CD4-positive, alpha-beta T cell treated with Interleukin-1 beta for 1 hour (primary cell): ENCODE results near the gene SGK2.
"Not testable (repeated sequence)": the region's sequence is repeated elsewhere in the genome, so short reads cannot be mapped to it uniquely, and the experiment has no call there.

Source experiments
- DNase-seq, 2 donors: peaks; one replicate each; pipeline ENCODE4 v3.0.0-alpha.2; 2020 to 2022

SGK2 gene

DNA sequence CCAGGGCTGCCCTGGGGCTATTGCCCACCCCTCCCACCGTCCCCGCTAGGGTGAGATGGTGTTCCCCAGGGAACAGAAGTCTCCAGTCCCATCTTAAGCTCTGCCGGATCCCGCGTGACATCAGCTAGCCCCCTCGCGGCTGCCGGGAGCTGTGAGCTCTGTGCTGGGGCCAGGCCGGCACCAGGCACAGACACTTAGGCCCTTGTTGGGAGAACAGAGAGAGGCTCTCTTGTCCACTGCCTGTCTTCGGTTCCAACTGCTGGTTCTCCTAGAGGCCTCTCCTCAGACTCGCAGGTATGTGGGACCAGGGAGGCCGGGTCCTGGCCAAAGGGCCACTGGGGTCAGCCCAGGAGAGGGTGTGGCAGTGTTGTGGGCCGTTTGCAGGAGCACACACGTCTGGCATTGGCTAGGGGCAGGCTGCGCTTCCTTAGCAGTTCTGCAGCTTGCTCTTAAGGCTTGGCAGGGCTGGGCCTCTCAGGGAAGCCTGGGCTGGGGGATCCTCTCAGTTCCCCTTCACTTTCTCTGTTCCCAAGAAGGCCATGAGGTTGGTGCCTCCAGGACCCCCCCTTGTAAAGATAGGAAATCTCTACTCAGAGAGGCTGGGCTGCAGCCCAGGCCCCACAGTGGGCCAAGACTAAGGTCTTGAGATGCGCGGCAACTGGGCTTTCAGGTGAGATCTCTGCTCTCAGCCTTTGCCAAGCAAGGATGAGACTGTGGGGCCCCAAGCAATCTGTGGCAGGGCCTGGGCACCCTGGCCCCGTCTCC, 6.3 kb downstream of the SGK2 start:
- DNase-seq: no peak

DNA sequence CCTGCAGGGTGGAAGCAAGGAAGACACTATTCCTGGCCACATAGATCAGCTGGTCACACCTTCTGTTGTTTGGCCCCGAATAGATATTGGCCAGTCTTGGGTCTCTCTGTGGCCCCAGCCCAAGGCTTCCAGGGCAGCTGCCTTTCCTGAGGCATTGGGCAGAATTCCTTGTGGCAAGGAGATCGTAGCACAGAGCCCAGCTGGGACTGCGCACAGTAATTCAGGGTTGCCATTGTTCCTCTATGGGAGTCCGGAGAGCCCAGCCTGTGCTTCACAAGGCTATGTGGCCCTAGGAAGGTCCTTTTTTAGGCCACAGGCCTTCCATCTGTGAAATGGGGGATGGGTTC, 6.9 kb downstream of the SGK2 start:
- no peak for DNase-seq

DNA sequence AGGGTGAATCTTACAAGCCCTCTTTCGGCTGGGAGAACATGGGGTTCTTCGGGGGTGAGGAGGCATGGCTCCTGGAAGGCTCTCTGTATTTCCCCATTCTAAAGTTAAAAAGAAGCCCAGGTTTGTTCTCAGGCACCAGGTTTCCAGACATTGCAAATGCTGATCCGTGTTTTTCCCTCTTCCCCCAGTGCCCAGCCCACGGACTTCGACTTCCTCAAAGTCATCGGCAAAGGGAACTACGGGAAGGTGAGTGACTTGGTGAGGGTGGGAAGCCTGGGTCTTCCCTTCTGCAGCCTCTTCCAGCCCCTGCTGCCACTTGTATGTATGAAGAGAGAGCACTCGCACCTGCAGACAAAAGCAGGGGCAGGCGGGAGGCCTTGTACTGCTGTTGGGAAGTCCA, 8.7 kb downstream of the SGK2 start:
- DNase-seq: no peak

DNA sequence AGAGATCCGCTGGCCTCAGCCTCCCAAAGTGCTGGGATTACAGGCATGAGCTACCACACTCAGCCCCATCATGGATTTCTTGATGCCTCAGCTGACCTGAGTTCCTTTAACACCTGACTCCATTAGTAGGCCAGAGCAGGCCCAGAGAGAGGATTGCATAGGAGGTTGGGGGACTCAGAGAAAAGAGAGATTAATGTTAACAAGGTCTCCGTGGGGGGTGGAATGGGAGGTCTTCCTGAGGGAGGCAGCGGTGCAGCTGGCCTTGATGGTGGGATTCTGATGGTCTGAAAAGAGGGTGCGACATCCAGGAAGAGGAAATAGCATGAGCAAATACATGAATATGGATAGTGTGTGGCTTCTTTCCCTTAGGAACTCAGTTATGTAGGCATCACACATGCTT, 9.9 kb downstream of the SGK2 start:
- DNase-seq: no peak

DNA sequence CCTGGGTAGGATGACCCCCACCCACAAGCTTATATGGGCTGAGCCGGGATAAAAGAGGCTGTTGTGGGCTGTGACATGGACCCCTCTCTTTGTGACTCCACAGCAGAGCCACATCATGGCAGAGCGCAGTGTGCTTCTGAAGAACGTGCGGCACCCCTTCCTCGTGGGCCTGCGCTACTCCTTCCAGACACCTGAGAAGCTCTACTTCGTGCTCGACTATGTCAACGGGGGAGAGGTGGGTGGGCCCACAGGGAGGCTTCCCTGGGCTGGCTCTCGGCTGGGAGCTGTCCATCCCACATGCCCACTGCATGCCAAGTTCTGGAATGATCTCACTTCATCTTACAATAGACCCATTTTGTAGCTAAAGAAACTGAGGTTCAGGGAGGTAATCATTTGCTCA, 10.5 kb downstream of the SGK2 start:
- no peak for DNase-seq

DNA sequence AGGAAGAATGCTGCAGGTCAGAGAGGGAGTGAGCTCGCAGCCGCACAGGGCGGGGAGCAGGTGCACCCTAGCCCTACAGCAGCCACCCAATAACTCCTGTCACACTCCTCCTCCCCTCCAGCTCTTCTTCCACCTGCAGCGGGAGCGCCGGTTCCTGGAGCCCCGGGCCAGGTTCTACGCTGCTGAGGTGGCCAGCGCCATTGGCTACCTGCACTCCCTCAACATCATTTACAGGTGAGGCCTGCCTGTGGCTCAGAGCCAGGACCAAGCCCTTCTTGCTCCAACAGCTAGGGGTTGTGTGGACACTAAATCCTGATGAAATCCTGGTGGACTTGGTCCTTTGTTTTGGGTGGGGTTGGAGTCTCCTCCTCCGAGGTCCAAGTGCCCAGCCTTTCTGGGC, 11.7 kb downstream of the SGK2 start:
- DNase-seq: no peak

DNA sequence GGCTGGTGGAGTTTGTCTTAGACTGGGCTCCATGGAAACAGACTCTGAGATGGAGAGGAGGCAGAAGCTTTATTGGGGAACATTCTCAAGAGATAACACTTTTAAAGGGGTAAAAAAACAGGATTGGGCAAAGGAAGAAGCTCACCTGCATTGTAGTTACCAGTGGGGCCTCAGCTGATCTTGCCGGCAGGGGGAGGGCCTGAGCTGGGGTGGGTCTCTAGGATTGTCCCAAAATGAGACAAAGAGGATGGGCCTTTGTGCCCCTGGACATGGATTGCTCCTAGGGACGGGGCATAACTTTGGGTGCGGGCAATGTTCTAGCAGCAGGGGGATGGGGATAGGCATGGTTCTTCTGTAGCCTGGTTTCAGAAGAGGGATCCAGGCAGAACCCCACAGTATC, 12.5 kb downstream of the SGK2 start:
- DNase-seq: no peak

DNA sequence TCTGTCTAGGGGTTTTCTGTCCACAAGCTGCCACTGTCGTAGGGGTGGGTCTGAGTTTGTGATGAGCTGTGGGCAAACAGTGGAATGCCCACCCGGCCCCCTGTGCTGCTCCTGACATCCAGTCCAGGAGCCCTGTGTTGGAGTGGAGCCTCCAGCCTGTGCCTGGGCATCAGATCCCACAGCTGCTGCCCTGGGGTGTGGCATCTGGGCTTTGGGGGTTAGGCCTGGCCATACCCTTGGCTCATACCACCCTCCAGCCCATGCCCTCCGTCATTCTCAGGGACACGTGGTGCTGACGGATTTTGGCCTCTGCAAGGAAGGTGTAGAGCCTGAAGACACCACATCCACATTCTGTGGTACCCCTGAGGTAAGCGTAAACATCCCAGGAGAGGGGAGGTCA, 12.9 kb downstream of the SGK2 start:
- DNase-seq: no peak

DNA sequence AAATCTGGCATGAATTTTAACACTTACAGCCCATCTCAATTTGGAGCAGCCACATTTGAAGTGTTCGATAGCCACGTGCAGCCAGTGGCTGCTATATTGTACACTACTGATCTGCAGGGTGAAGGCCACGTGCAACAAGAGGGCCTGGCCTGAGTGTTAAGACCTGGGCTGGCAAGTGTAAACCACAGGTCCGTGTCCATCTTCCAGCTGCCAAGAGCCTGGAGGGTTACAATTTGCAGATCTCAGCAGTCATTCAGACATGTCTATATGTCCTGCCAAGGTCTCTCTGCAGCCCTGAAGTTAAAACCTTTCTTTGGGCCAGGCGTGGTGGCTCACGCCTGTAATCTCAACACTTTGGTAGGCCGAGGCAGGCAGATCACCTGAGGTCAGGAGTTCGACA, 14.1 kb downstream of the SGK2 start:
- DNase-seq: no peak

DNA sequence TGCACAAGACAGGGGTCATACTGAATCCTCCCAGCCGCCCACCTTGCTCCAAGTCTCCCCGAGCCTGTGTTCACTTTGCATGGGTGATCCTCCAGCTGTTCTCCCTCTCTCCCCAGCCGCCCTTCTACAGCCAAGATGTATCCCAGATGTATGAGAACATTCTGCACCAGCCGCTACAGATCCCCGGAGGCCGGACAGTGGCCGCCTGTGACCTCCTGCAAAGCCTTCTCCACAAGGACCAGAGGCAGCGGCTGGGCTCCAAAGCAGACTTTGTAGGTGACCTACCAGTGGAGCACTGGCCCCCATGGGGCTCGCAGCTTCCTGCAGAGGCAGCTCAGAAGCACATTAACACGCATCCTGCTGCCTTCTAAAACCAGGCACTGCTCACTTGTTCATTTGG, 17.3 kb downstream of the SGK2 start:
- no peak for DNase-seq

DNA sequence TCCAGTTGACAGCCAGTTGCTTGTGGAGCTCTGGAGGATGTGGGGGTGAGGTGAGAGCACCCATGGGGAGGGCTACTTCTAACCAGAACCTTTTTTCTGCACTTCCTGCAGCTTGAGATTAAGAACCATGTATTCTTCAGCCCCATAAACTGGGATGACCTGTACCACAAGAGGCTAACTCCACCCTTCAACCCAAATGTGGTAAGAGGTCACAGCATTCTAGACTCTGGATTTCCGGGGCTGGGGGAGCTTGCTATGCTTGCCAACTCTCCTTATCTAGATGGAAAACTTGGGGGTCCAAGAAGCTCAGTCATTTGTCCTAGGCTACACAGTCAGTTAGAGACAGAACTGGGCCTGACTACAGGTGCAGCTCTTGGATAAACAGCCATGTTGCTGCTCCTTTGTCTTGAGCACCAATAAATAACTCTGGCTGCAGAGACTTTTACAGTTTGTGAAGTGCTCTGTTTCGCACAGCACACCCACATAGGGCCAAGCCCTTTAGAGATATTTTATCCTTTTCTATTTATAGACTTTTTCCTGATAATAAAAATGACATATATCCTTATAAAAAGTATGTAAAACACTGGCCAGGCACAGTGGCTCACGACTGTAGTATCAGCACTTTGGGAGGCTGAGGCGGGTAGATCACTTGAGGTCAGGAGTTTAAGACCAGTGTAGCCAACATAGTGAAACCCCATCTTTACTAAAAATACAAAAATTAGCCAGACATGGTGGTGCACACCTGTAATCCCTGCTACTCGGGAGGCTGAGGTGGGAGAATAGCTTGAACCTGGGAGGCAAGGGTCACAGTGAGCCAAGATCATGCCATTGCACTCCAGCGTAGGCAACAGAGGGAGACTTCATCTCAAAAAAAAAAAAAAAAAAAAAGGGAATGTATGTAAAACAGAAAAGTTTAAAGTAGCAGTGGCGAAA, 21.3 kb downstream of the SGK2 start:
- DNase-seq: no peak

DNA sequence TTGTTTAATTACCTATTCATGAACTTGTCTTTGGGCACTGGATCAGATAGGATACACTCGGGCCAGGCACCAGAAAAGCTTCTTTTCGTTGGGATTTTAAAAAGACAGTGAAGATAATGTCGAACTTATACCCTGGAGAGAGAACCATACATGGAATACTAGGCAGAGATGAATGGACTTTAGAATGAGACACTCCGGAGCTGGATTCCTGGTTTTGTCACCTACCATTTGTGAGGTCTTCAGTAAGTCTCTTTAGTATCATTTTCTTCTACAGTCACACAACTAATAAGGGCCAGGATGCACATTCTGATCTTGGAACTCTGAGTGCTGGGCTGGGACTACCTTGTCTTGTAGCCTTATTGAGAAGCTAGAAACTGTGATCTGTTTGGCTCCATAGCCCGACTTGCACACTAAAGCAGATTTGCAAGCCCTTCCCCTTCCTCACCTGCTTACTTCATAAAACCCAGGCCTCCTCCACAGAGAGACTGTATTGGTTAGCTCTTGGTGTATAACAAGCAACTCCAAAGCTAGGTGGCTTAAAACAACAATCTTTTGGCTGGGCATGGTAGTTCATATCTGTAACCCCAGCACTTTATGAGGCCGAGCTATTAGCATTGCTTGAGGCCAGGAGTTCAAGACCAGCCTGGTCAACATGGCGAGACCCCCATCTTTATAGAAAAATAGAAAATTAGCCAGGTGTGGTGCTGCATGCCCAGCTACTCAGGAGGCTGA, 24.5 kb downstream of the SGK2 start:
- DNase-seq: no peak

DNA sequence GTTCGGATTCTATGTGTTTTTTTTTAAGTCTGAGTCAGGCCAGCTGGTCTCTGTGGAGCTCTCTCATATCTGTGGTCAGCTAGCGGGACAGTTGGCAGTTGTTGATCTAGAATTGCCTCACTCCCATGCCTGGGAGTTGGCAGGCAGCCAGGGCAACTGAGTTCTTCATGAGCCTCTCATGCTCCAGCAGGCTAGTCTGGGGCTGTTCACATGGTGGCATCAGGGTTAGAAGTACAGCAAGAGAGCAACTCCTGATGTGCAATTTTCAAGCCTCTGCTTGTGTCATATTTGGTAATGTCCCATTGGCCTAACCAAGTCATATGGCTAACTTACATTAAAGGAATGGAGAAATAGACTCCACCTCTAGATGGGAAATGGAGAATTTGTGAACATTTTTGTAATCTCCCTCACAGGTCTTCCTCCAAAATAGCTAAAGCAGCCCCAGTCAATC, 25.2 kb downstream of the SGK2 start:
- no peak for DNase-seq

DNA sequence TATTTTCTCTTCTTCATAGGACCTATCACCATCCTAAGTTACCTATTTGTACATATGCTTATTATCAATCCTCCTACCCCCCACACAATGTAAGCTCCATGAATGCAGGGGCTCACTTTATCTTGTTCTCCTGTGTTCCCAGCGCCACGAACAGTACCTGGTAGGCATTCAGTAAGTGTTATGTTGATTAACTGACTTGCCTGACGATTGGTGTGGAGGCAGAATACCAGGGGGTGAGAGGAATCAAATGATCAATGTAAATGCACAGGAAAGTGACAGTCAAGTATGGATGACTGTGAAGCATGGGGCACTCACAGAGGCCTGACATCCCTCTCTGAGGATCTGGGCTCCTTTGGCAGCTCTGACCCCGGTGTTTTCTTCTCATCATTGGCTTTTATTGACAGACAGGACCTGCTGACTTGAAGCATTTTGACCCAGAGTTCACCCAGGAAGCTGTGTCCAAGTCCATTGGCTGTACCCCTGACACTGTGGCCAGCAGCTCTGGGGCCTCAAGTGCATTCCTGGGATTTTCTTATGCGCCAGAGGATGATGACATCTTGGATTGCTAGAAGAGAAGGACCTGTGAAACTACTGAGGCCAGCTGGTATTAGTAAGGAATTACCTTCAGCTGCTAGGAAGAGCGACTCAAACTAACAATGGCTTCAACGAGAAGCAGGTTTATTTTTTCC, 25.8 kb downstream of the SGK2 start:
- no peak for DNase-seq

DNA sequence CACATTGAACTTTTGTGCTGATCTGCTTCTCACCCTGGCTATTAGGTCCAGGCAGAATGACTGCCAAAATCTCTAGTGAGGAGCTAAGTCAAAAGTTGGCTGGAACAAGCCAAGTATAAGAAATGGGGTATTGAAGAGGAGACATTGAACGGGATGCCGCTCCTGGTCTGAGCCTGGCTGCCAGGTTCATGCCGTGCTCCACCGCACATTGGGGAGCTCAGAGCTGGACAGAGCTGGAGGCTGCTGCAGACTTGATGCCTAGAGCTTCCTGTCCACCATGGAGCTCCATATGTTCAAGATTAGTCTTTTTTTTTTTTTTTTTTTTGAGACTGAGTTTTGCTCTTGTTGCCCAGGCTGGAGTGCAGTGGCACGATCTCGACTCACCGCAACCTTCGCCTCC, 27.8 kb downstream of the SGK2 start:
- no peak for DNase-seq

DNA sequence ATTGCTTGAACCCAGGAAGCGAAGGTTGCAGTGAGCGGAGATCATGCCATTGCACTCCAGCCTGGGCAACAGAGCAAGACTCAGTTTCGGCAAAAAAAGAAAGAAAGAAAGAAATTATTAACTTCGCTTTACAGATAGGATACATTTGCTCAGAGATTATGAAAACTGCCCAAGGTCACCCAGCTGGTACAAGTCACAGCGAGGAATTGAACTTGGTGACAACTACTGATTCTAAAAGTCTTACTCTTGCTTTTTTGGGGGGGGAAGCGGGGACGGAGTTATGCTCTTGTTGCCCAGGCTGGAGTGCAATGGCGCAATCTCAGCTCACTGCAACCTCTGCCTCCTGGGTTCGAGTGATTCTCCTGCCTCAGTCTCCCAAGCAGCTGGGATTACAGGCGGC, 29.7 kb downstream of the SGK2 start:
- not testable (repeated sequence) for DNase-seq

DNA sequence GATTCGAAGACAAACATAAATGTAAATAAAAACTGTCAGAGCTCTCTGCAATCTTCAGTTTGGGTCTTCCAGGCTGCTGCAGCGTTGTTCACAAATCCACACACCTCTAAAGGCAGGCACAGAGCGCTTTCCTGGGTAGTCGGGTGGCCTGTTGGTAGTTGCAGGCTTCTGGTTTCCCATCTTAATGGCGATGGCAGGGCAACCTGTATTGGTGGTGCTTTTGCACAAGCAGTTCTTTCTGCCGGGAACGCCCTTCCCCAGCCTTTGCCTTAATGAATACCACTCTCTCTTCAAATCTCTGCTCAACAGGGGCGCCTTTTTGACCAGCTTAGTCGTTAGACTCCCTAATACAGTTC, 31.2 kb downstream of the SGK2 start:
- peak in 1 of 2 donors; percentile 2 for DNase-seq

DNA sequence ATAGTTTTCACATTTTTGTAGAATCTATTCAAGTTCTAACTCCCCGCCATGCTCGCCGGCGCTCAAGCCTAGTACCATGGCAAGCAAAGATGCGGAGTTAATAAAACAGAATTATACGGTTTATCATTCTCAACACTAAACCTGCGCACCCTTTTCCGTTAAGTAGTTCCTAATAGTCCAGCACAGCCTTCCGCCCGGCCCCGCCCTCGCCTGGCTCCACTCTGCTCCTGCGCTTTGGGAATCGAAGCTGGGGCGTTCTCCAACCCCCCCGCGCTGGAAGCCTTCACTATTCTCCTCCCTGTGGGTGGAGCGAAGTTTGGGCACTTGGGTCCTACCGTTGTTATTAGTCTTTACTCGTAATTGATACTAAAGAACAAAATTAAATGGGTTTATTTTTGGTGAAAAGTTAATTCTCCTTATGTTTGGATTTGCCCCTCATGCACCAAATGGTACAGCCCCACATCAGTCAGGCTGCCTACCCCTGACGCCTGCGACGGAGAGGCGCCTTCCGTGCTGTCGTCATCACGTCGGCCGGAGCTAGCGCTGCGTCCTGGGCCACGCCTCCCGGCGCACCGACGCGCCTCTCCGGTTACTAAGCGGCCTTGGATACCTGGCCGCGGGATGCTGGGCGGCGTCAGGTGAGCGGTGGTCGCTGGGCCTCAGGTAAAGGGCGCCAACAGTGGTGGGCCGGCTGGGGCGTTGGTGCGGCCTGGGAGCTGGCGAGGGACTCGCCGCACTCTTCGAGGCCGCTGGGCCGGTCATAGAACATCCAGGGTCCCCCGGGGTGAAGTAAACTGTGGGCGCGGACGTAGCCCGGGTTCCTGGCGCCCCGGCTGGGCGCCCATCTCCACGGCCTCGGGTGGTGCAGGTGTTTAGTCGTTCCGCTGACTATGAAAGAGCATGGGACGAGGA, 31.8 kb downstream of the SGK2 start, which contains the start of gene IFT52:
Gene IFT52, plus strand, starts transcription at position 546 of the 912 bp plus-strand sequence. CDS start 3,762 bp downstream, outside the sequence.
- DNase-seq: peak; percentile 87

DNA sequence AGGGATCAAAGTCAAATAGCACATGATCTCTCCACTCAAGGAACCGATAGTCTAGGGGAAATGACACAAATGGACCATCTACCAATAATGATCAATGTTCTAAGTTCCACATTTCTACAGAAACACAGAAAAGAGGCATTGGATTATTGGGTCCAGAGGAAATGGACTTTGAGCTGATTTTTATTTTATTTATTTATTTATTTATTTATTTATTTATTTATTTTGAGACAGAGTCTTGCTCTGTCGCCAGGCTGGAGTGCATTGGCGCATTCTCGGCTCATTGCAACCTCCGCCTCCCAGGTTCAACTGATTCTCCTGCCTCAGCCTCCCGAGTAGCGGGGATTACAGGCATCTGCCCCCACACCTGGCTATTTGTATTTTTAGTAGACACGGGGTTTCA, 43.1 kb downstream of the SGK2 start:
- DNase-seq: not testable (repeated sequence)

DNA sequence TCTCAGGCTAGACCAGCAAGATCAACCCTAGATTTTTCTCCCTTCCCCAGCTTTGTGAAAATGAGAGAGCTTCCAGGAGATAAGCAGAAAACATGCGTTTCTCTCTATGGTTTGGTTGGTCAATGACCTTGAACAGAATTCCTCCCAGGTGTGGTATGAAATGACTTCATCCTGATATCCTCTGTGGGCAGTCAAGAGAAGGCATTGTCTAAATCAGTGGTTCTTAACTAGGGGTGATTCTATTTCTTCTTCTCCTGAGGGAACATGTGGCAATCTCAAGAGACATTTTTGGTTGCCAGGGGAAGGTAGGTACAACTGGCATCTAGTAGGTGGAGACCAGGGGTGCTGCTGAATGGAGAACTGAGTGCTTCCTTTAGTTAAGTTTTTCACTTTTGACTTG, 44.3 kb downstream of the SGK2 start:
- DNase-seq: no peak

DNA sequence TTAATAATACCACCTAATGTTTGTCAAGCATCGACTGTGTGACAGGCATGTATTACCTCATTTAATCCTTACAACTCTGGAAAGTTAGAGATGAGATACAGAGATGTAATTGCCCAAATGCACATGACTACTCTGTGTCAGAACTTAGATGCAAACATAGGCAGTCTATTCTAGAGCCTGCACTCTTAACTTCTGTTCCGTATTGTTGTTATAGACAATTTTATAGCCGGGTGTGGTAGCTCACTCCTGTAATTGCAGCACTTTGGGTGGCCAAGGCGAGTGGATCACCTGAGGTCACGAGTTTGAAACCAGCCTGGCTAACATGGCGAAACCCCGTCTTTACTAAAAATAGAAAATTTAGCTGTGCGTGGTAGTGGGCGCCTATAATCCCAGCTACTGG, 46.9 kb downstream of the SGK2 start:
- no peak for DNase-seq

DNA sequence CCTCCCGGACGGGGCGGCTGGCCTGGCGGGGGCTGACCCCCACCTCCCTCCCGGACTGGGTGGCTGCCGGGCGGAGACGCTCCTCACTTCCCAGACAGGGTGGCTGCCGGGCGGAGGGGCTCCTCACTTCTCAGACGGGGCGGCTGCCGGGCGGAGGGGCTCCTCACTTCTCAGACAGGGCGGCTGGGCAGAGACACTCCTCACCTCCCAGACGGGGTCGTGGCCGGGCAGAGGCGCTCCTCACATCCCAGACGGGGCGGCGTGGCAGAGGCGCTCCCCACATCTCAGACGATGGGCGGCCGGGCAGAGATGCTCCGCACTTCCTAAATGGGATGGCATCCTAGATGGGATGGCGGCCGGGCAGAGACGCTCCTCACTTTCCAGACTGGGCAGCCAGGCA, 48.5 kb downstream of the SGK2 start:
- DNase-seq: not testable (repeated sequence)
